HG03103 (cell line): ENCODE measurements around the gene DLST.

Source experiments
- ATAC-seq: cut with Tn5 transposase; IDR thresholded peaks from one replicate; pipeline ENCODE4 v1.9.1; 2021; ENCODE audit warnings: low read depth; ENCODE audit not compliant: unreplicated experiment

The DLST gene

GRCh38 chr14:74936151-74936550, 54.4 kb downstream of the DLST start:
- no peak for ATAC-seq

GRCh38 chr14:74936731-74937130, 55.0 kb downstream of the DLST start:
- ATAC-seq, result no peak

GRCh38 chr14:74937171-74937570, 55.5 kb downstream of the DLST start:
- ATAC-seq, result no peak

GRCh38 chr14:74938531-74939495, 57.1 kb downstream of the DLST start:
- no peak for ATAC-seq

GRCh38 chr14:74940956-74941565, 59.3 kb downstream of the DLST start:
- ATAC-seq, result no peak

GRCh38 chr14:74941676-74942097, 60.0 kb downstream of the DLST start:
- ATAC-seq, result no peak

- ATAC-seq, result no peak
Measured at GRCh38 chr14:74942181-74942580, 60.5 kb downstream of the DLST start.

GRCh38 chr14:74942608-74943007, 60.9 kb downstream of the DLST start:
- no peak for ATAC-seq

GRCh38 chr14:74945261-74945851, 63.6 kb downstream of the DLST start:
- ATAC-seq, result no peak

GRCh38 chr14:74945852-74946658, 64.3 kb downstream of the DLST start:
- ATAC-seq, result no peak

GRCh38 chr14:74946659-74947281, 65.1 kb downstream of the DLST start:
- ATAC-seq, result no peak

- ATAC-seq, result no peak
Measured at GRCh38 chr14:74947353-74948227, 65.9 kb downstream of the DLST start.

GRCh38 chr14:74948228-74949175, 66.8 kb downstream of the DLST start:
- no peak for ATAC-seq

- no peak for ATAC-seq
Measured at GRCh38 chr14:74949191-74949601, 67.5 kb downstream of the DLST start.

GRCh38 chr14:74949859-74950573, 68.3 kb downstream of the DLST start:
- ATAC-seq, result no peak

- no peak for ATAC-seq
Measured at GRCh38 chr14:74950795-74951442, 69.2 kb downstream of the DLST start.
